ENCODE data around the gene NUDT14.

NUDT14 gene

DNA sequence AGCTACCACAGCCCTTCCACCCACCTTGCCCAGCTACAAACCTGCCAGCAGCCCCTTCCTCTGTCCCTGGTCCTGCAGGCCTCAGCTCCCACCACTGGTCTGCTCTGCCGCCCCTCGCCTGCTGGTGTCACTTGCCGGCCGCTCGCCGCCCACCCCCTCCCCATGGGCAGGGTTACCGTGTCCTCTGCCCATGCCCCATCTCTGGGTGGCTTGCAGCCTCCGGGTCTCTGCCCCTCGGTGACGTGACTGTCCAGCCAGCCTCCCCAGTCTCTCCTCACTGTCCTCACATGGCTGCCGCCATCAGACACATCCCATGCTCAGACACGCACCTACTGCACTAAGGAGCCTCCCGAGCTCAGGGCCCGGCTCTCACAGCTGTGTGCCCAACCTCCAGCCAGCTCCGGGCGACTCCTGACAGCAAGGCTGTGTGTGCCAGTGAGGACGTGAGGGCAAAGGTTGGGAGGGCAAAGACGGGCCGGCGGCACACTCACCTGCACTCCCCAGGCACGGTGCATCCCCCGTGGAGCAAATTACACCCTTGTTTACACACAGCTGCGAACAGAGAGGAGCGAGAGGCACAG is 26.0 kb downstream of the NUDT14 start:
- no peaks in the 10 kb centered on the region for H4K20me1 ChIP-seq (ENCODE audit: insufficient read depth, low read length)
- no peak overlapping the region for H2AFZ ChIP-seq (ENCODE audit: low read depth, low read length)
- TF ChIP-seq EZH2phosphoT487 (IDR thresholded peaks at IDR 0.05; ENCODE audit: low read depth) = no peak
- TF ChIP-seq, protein P1, sequence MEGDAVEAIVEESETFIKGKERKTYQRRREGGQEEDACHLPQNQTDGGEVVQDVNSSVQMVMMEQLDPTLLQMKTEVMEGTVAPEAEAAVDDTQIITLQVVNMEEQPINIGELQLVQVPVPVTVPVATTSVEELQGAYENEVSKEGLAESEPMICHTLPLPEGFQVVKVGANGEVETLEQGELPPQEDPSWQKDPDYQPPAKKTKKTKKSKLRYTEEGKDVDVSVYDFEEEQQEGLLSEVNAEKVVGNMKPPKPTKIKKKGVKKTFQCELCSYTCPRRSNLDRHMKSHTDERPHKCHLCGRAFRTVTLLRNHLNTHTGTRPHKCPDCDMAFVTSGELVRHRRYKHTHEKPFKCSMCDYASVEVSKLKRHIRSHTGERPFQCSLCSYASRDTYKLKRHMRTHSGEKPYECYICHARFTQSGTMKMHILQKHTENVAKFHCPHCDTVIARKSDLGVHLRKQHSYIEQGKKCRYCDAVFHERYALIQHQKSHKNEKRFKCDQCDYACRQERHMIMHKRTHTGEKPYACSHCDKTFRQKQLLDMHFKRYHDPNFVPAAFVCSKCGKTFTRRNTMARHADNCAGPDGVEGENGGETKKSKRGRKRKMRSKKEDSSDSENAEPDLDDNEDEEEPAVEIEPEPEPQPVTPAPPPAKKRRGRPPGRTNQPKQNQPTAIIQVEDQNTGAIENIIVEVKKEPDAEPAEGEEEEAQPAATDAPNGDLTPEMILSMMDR (IDR thresholded peaks at IDR 0.05; ENCODE audit: low read depth, low read length) = no peak
- no peak overlapping the region for H3K27ac ChIP-seq (ENCODE audit: low read length)
- no peaks in the 10 kb centered on the region for H3K79me2 ChIP-seq (ENCODE audit: low read length)
- no peak overlapping the region for H3K4me2 ChIP-seq (ENCODE audit: low read length)
- no peaks in the 10 kb centered on the region for H3K36me3 ChIP-seq (replicated peaks; ENCODE audit: low read depth, low read length)
- H3K9ac ChIP-seq (ENCODE audit: low read length) = no peak overlapping the region
- H3K9me3 ChIP-seq (ENCODE audit: insufficient read depth, low read length) = no peaks in the 10 kb centered on the region
- H3K27me3 ChIP-seq (ENCODE audit: low read depth, low read length) = no peaks in the 10 kb centered on the region
- no peaks in the 10 kb centered on the region for H3K4me1 ChIP-seq (ENCODE audit: low read length)
- no peak overlapping the region for H3K4me3 ChIP-seq (ENCODE audit: low read length)

GRCh38 chr14:105154476-105154871 is 26.6 kb downstream of the NUDT14 start:
- no peaks in the 10 kb centered on the region for H3K9me3 ChIP-seq (ENCODE audit: insufficient read depth, low read length)
- no peak for TF ChIP-seq EZH2phosphoT487 (IDR thresholded peaks at IDR 0.05; ENCODE audit: low read depth)
- TF ChIP-seq, protein P1 (IDR thresholded peaks at IDR 0.05; ENCODE audit: low read depth, low read length) = no peak
- no peak overlapping the region for H3K9ac ChIP-seq (ENCODE audit: low read length)
- H3K4me1 ChIP-seq (ENCODE audit: low read length) = no peaks in the 10 kb centered on the region
- H4K20me1 ChIP-seq (ENCODE audit: insufficient read depth, low read length) = no peaks in the 10 kb centered on the region
- H3K27me3 ChIP-seq (ENCODE audit: low read depth, low read length) = no peaks in the 10 kb centered on the region
- no peak overlapping the region for H3K4me2 ChIP-seq (ENCODE audit: low read length)
- no peaks in the 10 kb centered on the region for H3K79me2 ChIP-seq (ENCODE audit: low read length)
- H3K27ac ChIP-seq (ENCODE audit: low read length) = no peak overlapping the region
- H2AFZ ChIP-seq (ENCODE audit: low read depth, low read length) = no peak overlapping the region
- H3K4me3 ChIP-seq (ENCODE audit: low read length) = no peak overlapping the region
- H3K36me3 ChIP-seq (replicated peaks; ENCODE audit: low read depth, low read length) = no peaks in the 10 kb centered on the region

DNA sequence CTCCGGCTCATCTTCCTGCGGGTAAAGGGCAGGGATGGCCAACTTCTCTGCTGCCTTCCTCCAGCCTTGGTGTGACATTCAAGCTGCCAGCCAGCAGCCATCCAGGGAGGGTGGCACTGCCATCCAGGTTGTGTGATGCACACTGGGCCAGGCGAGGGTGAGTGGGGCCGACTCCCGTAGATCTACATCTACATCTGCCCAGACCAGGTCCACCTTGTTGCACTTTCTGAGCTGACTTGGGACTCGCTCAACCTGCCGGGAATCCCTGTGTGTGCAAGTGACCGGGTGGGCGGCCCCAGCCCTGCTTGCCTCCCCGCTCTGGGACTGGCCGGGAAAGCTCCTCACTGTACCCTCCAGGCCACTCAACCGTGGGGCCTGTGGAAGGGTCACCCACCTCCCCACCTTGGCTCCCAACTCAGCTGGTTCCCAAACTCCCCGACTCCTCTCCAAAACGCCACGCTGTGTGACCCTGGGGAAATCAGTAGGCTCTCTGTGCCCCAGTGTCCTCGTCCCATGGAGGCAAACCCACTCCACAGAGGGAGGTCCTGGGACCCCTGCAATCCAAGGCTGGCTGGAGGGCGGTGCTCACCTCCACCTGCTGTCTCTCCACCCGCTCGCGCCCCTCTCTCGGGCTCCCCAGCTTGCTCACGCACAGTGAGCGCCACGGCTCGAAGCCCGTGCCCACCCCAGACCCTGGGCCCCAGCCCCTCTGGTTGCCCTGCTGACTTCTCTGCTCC is 27.2 kb downstream of the NUDT14 start:
- TF ChIP-seq, protein P1 (IDR thresholded peaks at IDR 0.05; ENCODE audit: low read depth, low read length) = no peak
- no peak for TF ChIP-seq EZH2phosphoT487 (IDR thresholded peaks at IDR 0.05; ENCODE audit: low read depth)

GRCh38 chr14:105153331-105153731 is 27.8 kb downstream of the NUDT14 start:
- Histone ChIP-seq H2AFZ (ENCODE audit: low read depth, low read length) (no peak overlapping the region), H4K20me1 (ENCODE audit: insufficient read depth, low read length) (no peaks in the 10 kb centered on the region), H3K9me3 (ENCODE audit: insufficient read depth, low read length) (no peaks in the 10 kb centered on the region), H3K9ac (ENCODE audit: low read length) (no peak overlapping the region), H3K4me3 (ENCODE audit: low read length) (no peak overlapping the region), H3K4me2 (ENCODE audit: low read length) (no peak overlapping the region), H3K27me3 (ENCODE audit: low read depth, low read length) (no peaks in the 10 kb centered on the region), H3K4me1 (ENCODE audit: low read length) (no peaks in the 10 kb centered on the region), H3K36me3 (replicated peaks; ENCODE audit: low read depth, low read length) (no peaks in the 10 kb centered on the region), H3K27ac (ENCODE audit: low read length) (no peak overlapping the region), H3K79me2 (ENCODE audit: low read length) (no peaks in the 10 kb centered on the region)
- TF ChIP-seq EZH2phosphoT487 (IDR thresholded peaks at IDR 0.05; ENCODE audit: low read depth) = no peak
- TF ChIP-seq, protein P1 (IDR thresholded peaks at IDR 0.05; ENCODE audit: low read depth, low read length) = no peak

More for the DNA sequence above, 27.2 kb downstream of the NUDT14 start:
- H3K9ac ChIP-seq (ENCODE audit: low read length) = no peak overlapping the region
- H3K36me3 ChIP-seq (replicated peaks; ENCODE audit: low read depth, low read length) = no peaks in the 10 kb centered on the region
- H3K9me3 ChIP-seq (ENCODE audit: insufficient read depth, low read length) = no peaks in the 10 kb centered on the region
- H3K27ac ChIP-seq (ENCODE audit: low read length) = no peak overlapping the region
- no peaks in the 10 kb centered on the region for H3K79me2 ChIP-seq (ENCODE audit: low read length)
- H2AFZ ChIP-seq (ENCODE audit: low read depth, low read length) = no peak overlapping the region
- no peak overlapping the region for H3K4me3 ChIP-seq (ENCODE audit: low read length)
- no peaks in the 10 kb centered on the region for H4K20me1 ChIP-seq (ENCODE audit: insufficient read depth, low read length)
- H3K4me1 ChIP-seq (ENCODE audit: low read length) = no peaks in the 10 kb centered on the region
- H3K27me3 ChIP-seq (ENCODE audit: low read depth, low read length) = no peaks in the 10 kb centered on the region
- no peak overlapping the region for H3K4me2 ChIP-seq (ENCODE audit: low read length)

All from OCI-LY3 (cell line).